Measurements from ENCODE around the gene MYOG. TPM values are rescaled to one million over a fixed set of nuclear protein-coding genes. Genes with fewer than 3 reads are reported as not detected.

The MYOG gene
- total RNA-seq, 2 donors from 2014 or later: 4.4 TPM; not detected in 1

DNA sequence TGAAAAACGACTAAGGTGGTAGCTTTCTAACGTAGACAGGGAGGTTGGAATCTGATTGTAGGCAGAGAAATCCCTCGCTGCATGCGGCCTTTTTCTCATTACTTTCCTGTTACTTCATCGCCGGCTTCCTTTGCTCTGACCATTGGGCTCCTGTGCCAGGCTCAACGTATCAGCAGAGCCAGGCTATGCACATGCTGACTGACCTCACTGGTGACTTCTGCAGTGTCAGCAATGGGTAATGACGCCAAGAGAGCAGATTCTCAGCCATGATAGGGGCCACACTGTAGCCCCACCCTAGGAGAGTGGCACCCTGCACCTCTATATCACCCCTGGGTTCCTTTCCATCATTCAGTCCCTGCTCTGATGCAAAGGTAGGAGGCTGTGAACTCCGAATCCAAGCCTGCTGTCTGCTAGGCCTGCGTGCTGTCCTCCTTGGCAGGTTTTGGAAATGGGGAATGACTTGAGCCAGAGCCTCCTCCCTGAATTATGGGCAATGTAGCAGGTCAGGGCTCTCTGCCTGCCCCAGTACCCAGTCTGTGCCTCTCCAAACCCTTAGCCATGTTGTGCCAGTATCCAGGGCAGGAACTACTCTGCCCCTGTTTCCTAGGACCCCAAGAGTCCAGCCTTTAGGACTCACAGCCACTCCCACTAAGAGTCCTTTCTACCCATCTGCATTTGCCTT, 48.2 kb downstream of the MYOG start:
- intact Hi-C loops (cut with DNase I): loop anchor here (2.0 to 5.0 kb wide), 2 partner anchors 81 to 235 kb away; no protein-coding TSS in a partner anchor
- H3K9me3 ChIP-seq: no peaks in the 10 kb centered on the region
- no peak overlapping the region for H3K4me3 ChIP-seq
- no peaks in the 10 kb centered on the region for H3K27me3 ChIP-seq (replicated peaks; ENCODE audit: insufficient read depth)
- no peak for TF ChIP-seq POLR2A (IDR thresholded peaks at IDR 0.05)
- TF ChIP-seq CTCF (IDR thresholded peaks at IDR 0.05): no peak
- TF ChIP-seq POLR2AphosphoS5 (IDR thresholded peaks at IDR 0.05): no peak
- no peak for DNase-seq (ENCODE audit: low spot score)
- WGBS: 87% methylated on average over 10 of the region's 10 CpGs
- H3K27ac ChIP-seq: no peak overlapping the region
- no peaks in the 10 kb centered on the region for H3K36me3 ChIP-seq
- no peaks in the 10 kb centered on the region for H3K4me1 ChIP-seq (replicated peaks)

DNA sequence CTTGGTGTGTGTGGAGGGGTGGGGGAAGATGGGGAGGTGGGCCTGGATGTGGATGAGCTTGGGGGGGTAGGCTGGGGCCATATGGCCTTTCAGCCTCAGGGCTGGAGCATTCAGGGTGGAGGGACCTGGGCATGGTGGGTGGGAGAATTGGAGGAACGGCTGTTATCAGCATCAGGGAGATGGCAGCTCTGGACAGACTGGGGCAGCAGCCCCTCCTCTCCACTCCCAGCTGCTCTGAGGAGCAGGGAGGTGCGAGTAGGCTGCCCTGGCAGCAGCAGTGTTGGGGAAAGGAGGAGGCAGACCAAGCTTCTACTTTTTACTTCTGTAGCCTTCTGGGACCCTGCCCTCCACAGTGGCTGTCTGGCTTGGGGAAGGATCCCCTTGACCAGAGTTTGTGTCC, 49.3 kb downstream of the MYOG start:
- intact Hi-C loops (cut with DNase I): loop anchor here (5.0 kb wide), 1 partner anchor 236 kb away; no protein-coding TSS in a partner anchor

DNA sequence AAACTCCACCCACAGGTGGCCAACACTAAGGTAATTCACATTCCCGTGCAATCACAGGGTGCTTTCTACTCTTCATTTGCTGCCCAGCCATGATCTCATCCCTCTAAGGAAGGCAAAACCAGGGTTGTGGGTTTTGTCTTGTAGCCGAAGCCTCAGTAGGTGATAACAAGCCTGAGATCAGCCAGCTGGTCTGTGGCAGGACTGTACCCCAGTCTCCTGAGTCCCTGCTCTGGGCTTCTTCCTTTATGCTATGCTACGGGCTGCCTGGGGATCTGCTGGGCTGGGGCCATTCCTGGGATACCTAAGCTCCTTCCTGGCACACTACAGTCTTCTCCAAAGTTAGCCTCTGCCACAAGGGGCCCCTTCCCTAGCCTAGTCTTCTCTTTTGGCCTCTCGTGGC, 49.7 kb downstream of the MYOG start:
- intact Hi-C loops (cut with DNase I): loop anchor here (5.0 kb wide), 1 partner anchor 236 kb away; no protein-coding TSS in a partner anchor
- no peak overlapping the region for H3K27ac ChIP-seq
- 57% methylated on average over 4 of the region's 4 CpGs for WGBS

More for the DNA sequence above, 49.3 kb downstream of the MYOG start:
- Histone ChIP-seq H3K9me3 (no peaks in the 10 kb centered on the region), H3K27me3 (replicated peaks; ENCODE audit: insufficient read depth) (no peaks in the 10 kb centered on the region), H3K36me3 (no peaks in the 10 kb centered on the region), H3K4me1 (replicated peaks) (no peaks in the 10 kb centered on the region), H3K27ac (no peak overlapping the region), H3K4me3 (no peak overlapping the region)
- WGBS: 43% methylated on average over 2 of the region's 2 CpGs
- TF ChIP-seq CTCF (IDR thresholded peaks at IDR 0.05) (no peak), POLR2AphosphoS5 (IDR thresholded peaks at IDR 0.05) (no peak), POLR2A (IDR thresholded peaks at IDR 0.05) (no peak)
- no peak for DNase-seq (ENCODE audit: low spot score)

GRCh38 chr1:203035111-203036000, 50.5 kb downstream of the MYOG start:
- no peaks in the 10 kb centered on the region for H3K9me3 ChIP-seq
- TF ChIP-seq POLR2AphosphoS5 (IDR thresholded peaks at IDR 0.05) (no peak), CTCF (IDR thresholded peaks at IDR 0.05) (no peak), POLR2A (IDR thresholded peaks at IDR 0.05) (no peak)
- no peaks in the 10 kb centered on the region for H3K27me3 ChIP-seq (replicated peaks; ENCODE audit: insufficient read depth)
- DNase-seq (ENCODE audit: low spot score): no peak
- no peak overlapping the region for H3K4me3 ChIP-seq
- H3K36me3 ChIP-seq: no peaks in the 10 kb centered on the region
- WGBS: 86% methylated on average over 15 of the region's 15 CpGs
- H3K27ac ChIP-seq: no peak overlapping the region
- intact Hi-C loops (cut with DNase I): loop anchor here (5.0 kb wide), 1 partner anchor 237 kb away; no protein-coding TSS in a partner anchor
- H3K4me1 ChIP-seq (replicated peaks): no peaks in the 10 kb centered on the region

More for the DNA sequence above, 49.7 kb downstream of the MYOG start:
- no peak for TF ChIP-seq POLR2A (IDR thresholded peaks at IDR 0.05)
- no peak for TF ChIP-seq CTCF (IDR thresholded peaks at IDR 0.05)
- no peak for TF ChIP-seq POLR2AphosphoS5 (IDR thresholded peaks at IDR 0.05)
- DNase-seq (ENCODE audit: low spot score): no peak
- Histone ChIP-seq H3K27me3 (replicated peaks; ENCODE audit: insufficient read depth) (no peaks in the 10 kb centered on the region), H3K9me3 (no peaks in the 10 kb centered on the region), H3K36me3 (no peaks in the 10 kb centered on the region), H3K4me1 (replicated peaks) (no peaks in the 10 kb centered on the region), H3K4me3 (no peak overlapping the region)

Measured in prostate gland (tissue), 2 donors.